GM06990 (cell line): Measurements from ENCODE around the gene CDX1.

Experiments
- DNase-seq: peaks from one replicate; pipeline ENCODE4 v3.0.0-alpha.2; 2011; ENCODE audit not compliant: insufficient read length; ENCODE audit errors: extremely low read depth
- H3K27me3 ChIP-seq: replicated peaks from 2 replicates; pipeline ENCODE4 v1.6.0; 2011; ENCODE audit warnings: low read length; ENCODE audit not compliant: control insufficient read depth, insufficient read depth
- H3K36me3 ChIP-seq: 2 replicates; pipeline ENCODE4 v1.5.1; 2011; ENCODE audit warnings: low read length; ENCODE audit not compliant: control insufficient read depth, insufficient read depth
- H3K4me3 ChIP-seq: replicated peaks from 2 replicates; pipeline ENCODE4 v1.5.1; 2011; ENCODE audit warnings: low read depth, mild to moderate bottlenecking, control low read depth, low read length
- CTCF ChIP-seq: IDR thresholded peaks from 2 replicates; pipeline ENCODE4 v1.5.1; 2011; ENCODE audit warnings: low read length, control low read depth, mild to moderate bottlenecking, inconsistent platforms; ENCODE audit not compliant: insufficient read depth, poor library complexity, severe bottlenecking

CDX1 gene

GRCh38 chr5:150152636-150153462 lies 13.7 kb upstream of the CDX1 start:
- peaks cover 3% of the 10 kb centered on the region; the same call in 1 of the 2 replicates for H3K27me3 ChIP-seq
- DNase-seq = no peak
- no peak for TF ChIP-seq CTCF
- no peak overlapping the region for H3K4me3 ChIP-seq
- H3K36me3 ChIP-seq = no peaks in the 10 kb centered on the region

GRCh38 chr5:150153483-150153882 lies 13.1 kb upstream of the CDX1 start:
- no peak for TF ChIP-seq CTCF
- Histone ChIP-seq H3K36me3 (no peaks in the 10 kb centered on the region), H3K4me3 (no peak overlapping the region), H3K27me3 (peaks cover 3% of the 10 kb centered on the region; the same call in 1 of the 2 replicates)
- DNase-seq = no peak

- no peak overlapping the region for H3K4me3 ChIP-seq
- no peak for TF ChIP-seq CTCF
- no peaks in the 10 kb centered on the region for H3K36me3 ChIP-seq
- peaks cover 3% of the 10 kb centered on the region; the same call in 1 of the 2 replicates for H3K27me3 ChIP-seq
- DNase-seq = no peak
Measured at GRCh38 chr5:150153957-150154617, 12.5 kb upstream of the CDX1 start.

- Histone ChIP-seq H3K27me3 (peaks cover 3% of the 10 kb centered on the region; the same call in 1 of the 2 replicates), H3K4me3 (no peak overlapping the region), H3K36me3 (no peaks in the 10 kb centered on the region)
- no peak for DNase-seq
- TF ChIP-seq CTCF = no peak
Measured at GRCh38 chr5:150154618-150155128, 11.9 kb upstream of the CDX1 start.

- H3K4me3 ChIP-seq = peak within 1 kb of the TSS; percentile 34
- TF ChIP-seq CTCF = no peak
- H3K36me3 ChIP-seq = no peaks in the 10 kb centered on the region
- peaks cover 3% of the 10 kb centered on the region; the same call in 1 of the 2 replicates for H3K27me3 ChIP-seq
- DNase-seq = peak; percentile 32
Measured at GRCh38 chr5:150155258-150156026, 11.1 kb upstream of the CDX1 start, which contains the start of gene PDGFRB. PDGFRB (minus strand) TSS chr5:150155845; CDS start chr5:150137047, 18,798 bp downstream.
